Activated CD8-positive, alpha-beta memory T cell treated with anti-CD3 and anti-CD28 coated beads, Interleukin-2, amount 50 U/mL, for 24 hours (primary cell): ENCODE results near the gene FGF3.

Source experiments
- DNase-seq: peaks from one replicate; pipeline ENCODE4 v3.0.0-alpha.2; 2020; ENCODE audit errors: extremely low read depth

Gene FGF3

DNA sequence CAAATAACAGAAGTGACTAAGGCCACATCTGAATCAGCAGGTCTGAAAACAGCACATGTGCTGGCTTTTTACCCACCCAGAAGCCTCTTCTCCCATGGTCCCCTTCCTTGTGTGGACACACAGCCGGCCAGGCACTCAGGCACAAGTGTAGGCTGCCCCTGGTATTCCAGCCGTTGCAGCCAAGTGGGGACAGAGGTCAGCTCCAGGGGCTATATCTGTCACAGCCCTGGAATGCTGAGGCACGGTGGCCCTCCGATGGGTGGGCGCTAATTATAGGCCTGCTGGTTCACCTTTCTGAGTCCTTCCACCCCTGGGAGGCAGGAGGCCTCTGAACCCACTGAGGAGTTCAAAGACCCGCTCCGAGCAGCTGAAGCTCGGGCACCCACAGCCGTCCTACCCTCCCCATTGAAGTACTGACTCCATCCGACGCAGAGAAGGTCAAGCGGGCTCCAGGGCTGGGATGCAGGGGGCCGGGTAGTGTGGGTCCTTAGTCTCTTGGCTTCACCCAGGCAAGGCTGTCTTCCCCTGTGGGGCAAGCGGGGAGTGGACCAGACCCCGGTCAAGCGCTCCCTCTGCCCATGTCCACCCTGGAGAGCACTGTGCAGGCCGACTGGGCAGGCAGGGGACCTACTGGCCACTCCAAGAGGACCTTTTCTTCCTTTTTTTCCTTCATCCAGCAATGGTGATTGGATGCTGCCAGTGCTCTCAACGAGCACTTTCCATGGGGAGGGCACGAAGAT, 14.3 kb downstream of the FGF3 start:
- DNase-seq = no peak

GRCh38 chr11:69803604-69804218, 15.5 kb downstream of the FGF3 start:
- DNase-seq = no peak

DNA sequence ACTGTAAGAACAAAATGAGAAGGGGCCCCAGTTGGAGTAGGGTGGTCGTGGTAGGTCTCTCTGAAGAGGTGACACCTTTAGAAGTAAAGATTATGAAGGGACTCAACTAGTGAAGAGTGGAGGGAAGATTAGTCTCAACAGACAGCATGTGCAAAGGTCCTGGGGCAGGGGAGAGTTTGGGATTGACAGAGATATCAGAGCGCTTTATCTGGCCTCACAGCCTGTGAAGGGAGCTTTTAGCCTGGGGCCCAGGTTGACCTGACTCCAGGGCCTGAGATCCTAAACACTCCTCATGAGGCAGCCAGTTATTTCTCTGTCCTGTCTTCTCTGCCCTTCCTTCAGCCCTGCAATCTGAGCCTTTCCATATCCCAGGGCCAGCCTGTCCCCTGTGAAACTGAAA, 16.2 kb downstream of the FGF3 start:
- no peak for DNase-seq

GRCh38 chr11:69802590-69802989, 16.6 kb downstream of the FGF3 start:
- DNase-seq = no peak

DNA sequence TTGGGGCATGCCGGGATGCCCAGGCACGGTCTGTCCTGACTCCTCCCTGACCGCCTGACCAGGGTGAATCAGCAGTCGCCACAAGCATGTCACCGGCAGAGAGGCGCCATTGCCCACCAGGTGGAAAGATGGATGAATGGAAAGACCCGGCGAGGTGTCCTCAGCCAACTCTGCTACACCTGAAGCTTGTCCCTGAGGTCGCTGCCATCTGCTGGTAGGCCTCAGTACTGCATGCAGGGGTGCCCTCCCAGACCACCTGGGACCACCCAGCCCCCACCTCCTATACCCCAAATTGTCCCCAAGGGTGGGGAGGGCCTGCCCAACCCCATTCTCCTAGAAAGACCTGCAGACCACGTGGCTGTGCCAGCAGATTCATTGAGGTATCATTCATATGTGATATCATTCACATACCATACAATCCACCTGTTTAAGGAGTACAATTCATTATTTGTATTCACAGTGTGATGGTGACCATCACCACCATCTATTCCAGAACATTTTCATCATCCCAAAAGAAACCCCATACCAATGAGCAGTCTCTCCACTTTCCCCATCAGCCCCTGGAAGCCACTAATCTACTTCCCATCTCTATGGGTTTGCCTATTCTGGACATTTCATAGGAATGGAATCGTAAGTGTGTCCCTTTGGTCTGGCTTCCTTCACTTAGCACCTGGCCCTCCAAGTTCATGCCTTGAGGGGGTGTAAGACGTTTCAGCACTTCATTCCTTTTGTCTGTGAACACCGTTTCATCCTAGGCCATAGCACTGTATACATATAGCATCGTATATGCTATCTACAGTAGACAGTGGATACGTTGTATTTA, 17.5 kb downstream of the FGF3 start:
- DNase-seq = no peak

- DNase-seq = no peak
These were observed 18.9 kb downstream of the FGF3 start for GRCh38 chr11:69800278-69800677.

DNA sequence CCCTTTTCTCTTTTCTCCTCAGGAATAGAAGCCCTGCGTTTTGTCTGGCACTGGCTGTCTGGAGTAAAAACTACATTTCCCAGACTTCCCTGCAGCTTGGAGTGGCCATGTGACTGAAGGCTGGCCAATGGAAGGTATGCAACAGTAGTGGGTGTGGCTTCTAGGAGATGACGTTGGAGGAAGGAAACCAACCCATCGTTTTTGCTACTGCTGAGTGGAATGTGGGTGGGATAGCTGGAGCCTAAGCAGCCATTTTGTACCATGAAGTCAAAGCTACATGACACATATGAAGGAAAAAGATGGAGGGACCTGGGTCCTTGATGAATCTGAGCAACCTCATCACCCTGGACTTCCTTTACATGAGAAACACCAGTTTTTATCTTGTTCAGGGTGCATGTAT, 19.6 kb downstream of the FGF3 start:
- no peak for DNase-seq

GRCh38 chr11:69799097-69799496, 20.1 kb downstream of the FGF3 start:
- DNase-seq = no peak

- no peak for DNase-seq
These were observed 21.3 kb downstream of the FGF3 start for GRCh38 chr11:69797737-69798528.

DNA sequence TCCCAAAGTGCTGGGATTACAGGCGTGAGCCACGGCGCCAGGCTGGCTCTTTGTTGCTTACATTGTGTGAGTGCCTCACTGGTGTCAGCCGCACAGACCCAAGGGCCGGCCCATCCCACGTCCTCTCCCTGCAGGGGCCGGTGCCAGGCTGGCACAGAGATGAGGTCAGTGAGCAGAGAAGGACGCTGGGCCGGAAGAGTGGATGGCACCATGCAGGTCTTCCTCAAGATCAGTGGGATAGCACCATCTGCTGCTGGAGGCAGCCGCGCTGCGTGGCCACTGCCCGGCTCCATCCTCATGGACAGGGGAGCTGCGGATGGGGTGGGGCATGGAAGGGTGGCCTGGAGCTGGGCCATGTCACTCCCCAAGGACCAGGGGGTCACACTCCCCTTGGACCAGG, 22.1 kb downstream of the FGF3 start:
- DNase-seq = no peak

GRCh38 chr11:69796063-69796462, 23.2 kb downstream of the FGF3 start:
- DNase-seq = no peak

DNA sequence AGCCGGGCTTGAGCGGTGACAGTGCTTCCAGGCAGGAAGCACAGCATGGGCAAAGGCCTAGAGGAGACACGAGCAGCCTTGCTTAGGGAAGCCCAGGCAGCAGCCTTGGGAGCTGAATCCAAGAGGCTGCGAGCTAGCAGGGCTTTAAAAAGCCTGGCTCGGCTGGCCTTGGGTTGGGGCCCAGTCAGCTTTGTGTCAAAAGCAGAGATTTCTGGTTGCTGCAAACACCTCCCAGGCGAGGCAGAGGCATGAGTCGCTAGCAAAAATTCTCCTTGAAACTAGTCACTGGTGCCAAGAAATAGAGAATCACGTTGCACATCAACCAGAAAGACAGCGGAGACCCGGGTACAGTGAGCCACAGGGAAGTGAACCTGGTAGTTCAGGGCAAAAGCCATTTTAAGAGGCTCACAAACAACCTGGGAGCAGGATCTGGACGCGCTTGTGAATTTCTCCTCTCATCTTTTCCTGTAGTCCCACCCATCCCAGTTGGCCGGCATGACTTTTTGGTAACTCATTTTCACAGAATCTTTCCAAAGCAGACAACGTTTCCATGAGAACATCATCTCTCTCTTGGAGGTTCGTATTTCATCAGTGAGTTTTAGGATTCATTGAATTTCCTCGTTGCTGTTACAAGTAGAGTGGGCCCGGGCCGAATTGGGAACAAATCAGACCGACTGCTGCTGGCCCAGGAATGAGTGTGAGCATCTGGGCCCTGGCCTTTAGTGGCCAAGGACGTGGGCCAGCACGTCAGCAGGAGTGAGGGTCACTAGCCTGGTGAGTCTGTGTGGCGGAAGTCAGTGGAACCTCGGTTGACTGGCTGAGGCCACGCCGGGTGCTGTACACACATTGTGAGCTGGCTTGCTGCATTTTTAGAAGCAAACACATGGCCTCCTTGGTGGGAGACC, 27.7 kb downstream of the FGF3 start:
- no peak for DNase-seq

DNA sequence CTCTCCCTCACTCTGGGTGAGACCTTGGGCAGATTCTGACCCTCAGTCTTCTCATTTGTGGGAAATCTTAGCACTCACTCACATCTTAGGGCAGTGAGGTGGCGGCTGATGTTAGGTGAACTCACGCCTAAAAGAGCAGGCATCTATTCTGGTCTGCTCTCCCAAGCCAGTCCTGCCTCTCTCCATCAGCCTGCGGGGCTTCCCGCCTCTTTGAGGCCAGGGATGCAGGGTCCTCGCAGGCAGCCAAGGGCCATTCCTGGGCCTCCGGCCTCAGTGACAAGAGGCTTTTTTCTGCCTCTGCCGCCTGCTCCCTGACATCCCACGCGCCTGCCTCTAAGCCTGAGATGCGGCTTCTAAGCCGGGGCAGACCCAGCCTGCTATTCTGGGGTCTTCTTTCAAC, 30.3 kb downstream of the FGF3 start:
- DNase-seq = no peak

DNA sequence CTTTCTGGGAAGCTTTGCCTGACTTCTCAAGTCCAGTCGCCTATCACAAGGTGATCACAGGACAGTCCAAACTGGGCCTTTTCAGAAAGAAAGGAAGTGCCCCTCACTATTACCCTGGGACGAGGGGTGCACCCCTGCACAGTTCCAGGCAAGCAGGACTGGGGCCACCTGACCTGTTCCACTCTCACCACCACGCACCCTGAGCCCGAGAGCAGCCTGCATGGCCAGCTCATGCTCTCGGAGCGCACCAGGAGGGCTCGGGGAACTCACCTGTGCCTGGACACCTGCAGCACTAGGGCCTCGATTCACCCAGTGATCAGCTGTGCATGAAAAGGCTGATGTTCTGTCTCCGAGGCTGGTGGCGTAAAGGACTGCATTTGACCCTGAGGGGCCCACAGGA, 31.3 kb downstream of the FGF3 start:
- no peak for DNase-seq

- no peak for DNase-seq
These were observed 31.8 kb downstream of the FGF3 start for GRCh38 chr11:69787457-69787856.

GRCh38 chr11:69781241-69781640, 38.0 kb downstream of the FGF3 start:
- DNase-seq = no peak

GRCh38 chr11:69778373-69778772, 40.8 kb downstream of the FGF3 start:
- DNase-seq = no peak

DNA sequence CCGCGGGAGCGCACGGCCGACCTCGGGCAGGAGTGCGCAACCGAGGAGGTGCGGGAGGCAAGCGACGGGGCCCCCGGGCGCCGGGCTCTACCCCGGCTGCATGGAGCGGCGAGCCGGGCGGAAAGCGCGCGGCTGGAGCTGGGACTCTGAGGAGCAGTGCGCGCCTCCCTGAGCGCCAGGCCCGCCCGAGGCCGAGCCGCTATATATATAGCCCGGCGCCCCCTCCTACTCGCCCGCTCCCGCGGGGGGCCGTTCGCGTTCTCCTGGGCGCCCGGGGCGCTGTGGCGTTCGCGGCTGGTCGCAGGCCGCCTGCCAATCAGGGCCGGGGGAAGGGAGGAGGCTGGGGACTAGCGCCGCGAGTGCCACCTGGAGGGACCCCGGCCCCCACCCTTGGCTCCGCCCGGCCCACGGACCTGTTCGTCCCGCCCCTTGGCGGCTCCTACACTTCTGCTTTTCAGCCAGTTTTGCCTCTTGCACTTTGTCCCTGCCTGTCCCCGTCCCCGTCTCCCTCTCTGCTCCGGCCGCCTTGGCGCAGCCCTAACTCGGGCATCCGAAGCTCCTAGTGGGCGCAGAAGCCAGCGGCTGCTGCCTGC, 44.0 kb downstream of the FGF3 start, which contains the start of gene FGF4:
Gene FGF4, minus strand, starts transcription at position 179 of the 593 bp plus-strand sequence. CDS start 257 bp downstream, outside the sequence.
- DNase-seq = no peak

DNA sequence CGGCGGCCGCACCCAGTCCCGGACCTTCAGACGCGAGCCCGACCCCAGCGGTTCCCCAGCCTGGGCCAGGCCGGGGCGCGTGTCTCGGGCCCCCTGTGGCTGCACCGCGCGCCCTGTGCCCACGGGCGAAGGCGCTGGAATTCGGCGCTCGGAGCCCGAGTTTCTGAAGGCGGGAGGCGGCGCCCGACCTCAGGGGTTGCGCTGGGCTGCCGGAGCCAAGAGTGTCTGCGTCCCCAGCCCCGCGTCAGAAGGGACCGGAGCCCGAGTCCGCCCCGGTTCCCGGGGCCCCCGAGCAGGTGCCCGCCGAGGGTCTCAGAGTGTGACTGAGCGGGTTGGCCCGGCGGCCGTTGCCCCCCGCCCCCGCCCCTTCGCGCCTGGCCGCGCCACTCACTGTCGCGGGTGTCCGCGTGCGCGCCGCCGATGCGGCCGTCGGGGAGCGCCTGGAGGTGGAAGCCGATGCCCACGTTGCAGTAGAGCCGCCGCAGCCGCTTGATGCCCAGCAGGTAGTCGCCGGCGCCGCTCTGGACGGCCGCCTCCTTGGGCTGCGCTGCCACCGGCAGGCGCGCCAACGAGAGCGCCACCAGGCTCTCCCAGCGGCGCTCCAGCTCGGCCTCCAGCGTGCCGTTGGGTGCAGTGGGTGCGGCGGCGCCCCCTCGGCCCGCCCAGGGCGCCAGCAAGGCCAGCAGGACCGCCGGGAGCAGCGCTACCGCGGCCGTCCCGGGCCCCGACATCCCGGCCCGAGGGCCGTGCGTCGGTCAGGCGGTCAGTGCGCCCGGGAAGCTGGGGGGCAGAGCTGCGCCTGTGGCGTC, 44.7 kb downstream of the FGF3 start:
- no peak for DNase-seq
